HL-60 (cell line): ENCODE results near the gene ACSL6.

ENCODE experiments used
- DNase-seq, 2 experiments: peaks; one replicate each; pipeline ENCODE4 v3.0.0-alpha.2; 2010 to 2020; ENCODE audit warnings: low read depth in 1 of 2, low spot score in 1 of 2
- H3K27ac ChIP-seq: fragments of 250-450 bp; sonication (Bioruptor Pico); replicated peaks from 2 replicates; pipeline ENCODE4 v1.5.1; 2020; ENCODE audit warnings: mild to moderate bottlenecking, moderate library complexity
- H3K27me3 ChIP-seq: fragments of 250-450 bp; sonication (Bioruptor Pico); 2 replicates; pipeline ENCODE4 v1.5.1; 2021; ENCODE audit warnings: mild to moderate bottlenecking, moderate library complexity; ENCODE audit not compliant: insufficient read depth, poor library complexity, severe bottlenecking
- H3K4me3 ChIP-seq: replicated peaks from 2 replicates; pipeline ENCODE4 v1.5.1; 2011; ENCODE audit warnings: mild to moderate bottlenecking, control low read depth, low read length; ENCODE audit not compliant: insufficient read depth
- CTCF ChIP-seq: IDR thresholded peaks from one replicate; pipeline ENCODE4 v1.5.1; 2011; ENCODE audit warnings: low read length, control low read depth, inconsistent platforms; ENCODE audit not compliant: insufficient read depth
- GABPA ChIP-seq: IDR thresholded peaks from 2 replicates; pipeline ENCODE4 v1.6.1; 2012; ENCODE audit warnings: low read depth
- POLR2AphosphoS5 ChIP-seq: IDR thresholded peaks from 2 replicates; pipeline ENCODE4 v1.6.1; 2012; ENCODE audit warnings: low read depth
- REST ChIP-seq: IDR thresholded peaks from 2 replicates; pipeline ENCODE4 v1.6.1; 2012; ENCODE audit warnings: low read depth; ENCODE audit not compliant: insufficient replicate concordance
- SPI1 ChIP-seq: IDR thresholded peaks from 2 replicates; pipeline ENCODE4 v1.6.1; 2012; ENCODE audit warnings: low read depth, mild to moderate bottlenecking, borderline replicate concordance

The ACSL6 gene

GRCh38 chr5:131944702-131945550 is 66.5 kb downstream of the ACSL6 start:
- Histone ChIP-seq H3K27me3 (no peaks in the 10 kb centered on the region), H3K27ac (no peak overlapping the region), H3K4me3 (no peak overlapping the region)
- peak; percentile 1 to 23 for DNase-seq
- TF ChIP-seq POLR2AphosphoS5 (no peak), SPI1 (peak; percentile 55)

- no peak overlapping the region for H3K27ac ChIP-seq
- no peak for TF ChIP-seq GABPA
- no peak for TF ChIP-seq CTCF
- no peak for TF ChIP-seq REST
- TF ChIP-seq POLR2AphosphoS5, result no peak
- TF ChIP-seq SPI1, result no peak
- no peak overlapping the region for H3K4me3 ChIP-seq
- no peaks in the 10 kb centered on the region for H3K27me3 ChIP-seq
- DNase-seq, result peak in 1 of 2 experiments; percentile 1
These were observed 67.5 kb downstream of the ACSL6 start for GRCh38 chr5:131943916-131944315.

- no peak for DNase-seq
- Histone ChIP-seq H3K27me3 (no peaks in the 10 kb centered on the region), H3K27ac (no peak overlapping the region), H3K4me3 (no peak overlapping the region)
- TF ChIP-seq REST, result no peak
These were observed 69.4 kb downstream of the ACSL6 start for GRCh38 chr5:131942016-131942415.

- TF ChIP-seq CTCF, result no peak
- no peak for TF ChIP-seq SPI1
- no peak for TF ChIP-seq POLR2AphosphoS5
- TF ChIP-seq REST, result no peak
- TF ChIP-seq GABPA, result no peak
- DNase-seq, result no peak
- no peak overlapping the region for H3K27ac ChIP-seq
- H3K4me3 ChIP-seq, result no peak overlapping the region
- H3K27me3 ChIP-seq, result no peaks in the 10 kb centered on the region
These were observed 71.6 kb downstream of the ACSL6 start for GRCh38 chr5:131939690-131940345.
